Activated CD4-positive, alpha-beta T cell treated with anti-CD3 and anti-CD28 coated beads, Interleukin-2, amount 10 ng/mL, durations not matched to agents 24 days and 14 days (primary cell): Measurements from ENCODE around the gene NRXN3. TPM values are rescaled to one million over a fixed set of nuclear protein-coding genes. Genes with fewer than 3 reads are reported as not detected.

Experiments
- DNase-seq: peaks from one replicate; pipeline ENCODE4 v3.0.0; 2022
- H3K27ac Mint-ChIP-seq: one replicate; pipeline ENCODE4 v1.8.0; 2022; ENCODE audit warnings: mild to moderate bottlenecking, mixed read lengths
- H3K27me3 Mint-ChIP-seq: one replicate; pipeline ENCODE4 v1.8.0; 2022; ENCODE audit warnings: mixed read lengths
- H3K36me3 Mint-ChIP-seq: one replicate; pipeline ENCODE4 v1.8.0; 2022; ENCODE audit warnings: low read depth, mild to moderate bottlenecking, mixed read lengths
- H3K4me1 Mint-ChIP-seq: one replicate; pipeline ENCODE4 v1.8.0; 2021; ENCODE audit warnings: mixed read lengths
- H3K4me3 Mint-ChIP-seq: one replicate; pipeline ENCODE4 v1.8.0; 2022; ENCODE audit warnings: mild to moderate bottlenecking, moderate library complexity, mixed read lengths
- H3K9me3 Mint-ChIP-seq: one replicate; pipeline ENCODE4 v1.8.0; 2021; ENCODE audit warnings: mixed read lengths
- intact Hi-C: fragments of 100-400 bp; cut with micrococcal nuclease; formaldehyde crosslinking; loops from one replicate; pipeline ENCODE4 v1.15.1; 2023
- total RNA-seq: library from RNA; stranded (reverse); gene quantifications from 2 replicates; pipeline ENCODE4 v1.2.3, GENCODE V29; 2022

NRXN3 gene
- total RNA-seq, 1 donor from 2014 or later: not detected

GRCh38 chr14:79573486-79573885, 1403.3 kb downstream of the NRXN3 start:
- H3K9me3 Mint-ChIP-seq: no peaks in the 10 kb centered on the region
- no peak for DNase-seq
- no peaks in the 10 kb centered on the region for H3K36me3 Mint-ChIP-seq
- no peak overlapping the region for H3K27ac Mint-ChIP-seq
- no peaks in the 10 kb centered on the region for H3K4me1 Mint-ChIP-seq
- intact Hi-C loops: no loop called here
- H3K27me3 Mint-ChIP-seq: no peaks in the 10 kb centered on the region
- H3K4me3 Mint-ChIP-seq: no peak overlapping the region

GRCh38 chr14:79575032-79575431, 1404.9 kb downstream of the NRXN3 start:
- DNase-seq: no peak
- intact Hi-C loops: no loop called here
- Mint-ChIP-seq H3K4me3 (no peak overlapping the region), H3K36me3 (no peaks in the 10 kb centered on the region), H3K4me1 (no peaks in the 10 kb centered on the region), H3K27ac (no peak overlapping the region), H3K27me3 (no peaks in the 10 kb centered on the region), H3K9me3 (no peaks in the 10 kb centered on the region)

DNA sequence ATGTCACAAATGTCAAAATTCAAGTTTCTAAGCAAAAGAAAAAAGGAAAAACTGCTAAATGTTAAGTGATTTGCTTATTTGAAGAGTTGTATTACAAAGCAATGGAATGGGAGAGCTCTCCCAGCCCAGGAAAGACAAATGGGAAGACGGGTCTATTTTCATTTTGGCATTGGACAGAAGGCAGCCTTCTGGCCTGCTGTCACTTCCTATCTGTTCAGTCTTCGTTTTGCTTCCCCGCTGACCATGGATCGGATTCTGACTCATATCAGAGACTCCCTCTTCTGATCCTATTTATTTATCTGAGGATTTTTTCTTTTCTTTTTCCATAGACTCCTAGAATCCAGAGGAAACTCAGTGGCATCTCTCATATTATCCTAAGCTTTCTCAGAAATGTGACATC, 1406.3 kb downstream of the NRXN3 start:
- no peak for DNase-seq
- intact Hi-C loops: no loop called here
- no peaks in the 10 kb centered on the region for H3K27me3 Mint-ChIP-seq
- no peaks in the 10 kb centered on the region for H3K36me3 Mint-ChIP-seq
- no peaks in the 10 kb centered on the region for H3K4me1 Mint-ChIP-seq
- H3K4me3 Mint-ChIP-seq: no peak overlapping the region
- no peak overlapping the region for H3K27ac Mint-ChIP-seq
- no peaks in the 10 kb centered on the region for H3K9me3 Mint-ChIP-seq

GRCh38 chr14:79578470-79578869, 1408.3 kb downstream of the NRXN3 start:
- intact Hi-C loops: no loop called here
- no peak overlapping the region for H3K27ac Mint-ChIP-seq
- no peaks in the 10 kb centered on the region for H3K36me3 Mint-ChIP-seq
- no peak for DNase-seq
- H3K9me3 Mint-ChIP-seq: no peaks in the 10 kb centered on the region
- H3K4me3 Mint-ChIP-seq: no peak overlapping the region
- no peaks in the 10 kb centered on the region for H3K4me1 Mint-ChIP-seq
- H3K27me3 Mint-ChIP-seq: no peaks in the 10 kb centered on the region

GRCh38 chr14:79580414-79580813, 1410.2 kb downstream of the NRXN3 start:
- no peaks in the 10 kb centered on the region for H3K36me3 Mint-ChIP-seq
- no peak overlapping the region for H3K4me3 Mint-ChIP-seq
- H3K9me3 Mint-ChIP-seq: no peaks in the 10 kb centered on the region
- intact Hi-C loops: no loop called here
- H3K27ac Mint-ChIP-seq: no peak overlapping the region
- DNase-seq: no peak
- H3K4me1 Mint-ChIP-seq: no peaks in the 10 kb centered on the region
- H3K27me3 Mint-ChIP-seq: no peaks in the 10 kb centered on the region

GRCh38 chr14:79580906-79581305, 1410.7 kb downstream of the NRXN3 start:
- no peaks in the 10 kb centered on the region for H3K9me3 Mint-ChIP-seq
- no peaks in the 10 kb centered on the region for H3K36me3 Mint-ChIP-seq
- intact Hi-C loops: no loop called here
- no peak for DNase-seq
- no peaks in the 10 kb centered on the region for H3K27me3 Mint-ChIP-seq
- no peak overlapping the region for H3K27ac Mint-ChIP-seq
- no peak overlapping the region for H3K4me3 Mint-ChIP-seq
- no peaks in the 10 kb centered on the region for H3K4me1 Mint-ChIP-seq

DNA sequence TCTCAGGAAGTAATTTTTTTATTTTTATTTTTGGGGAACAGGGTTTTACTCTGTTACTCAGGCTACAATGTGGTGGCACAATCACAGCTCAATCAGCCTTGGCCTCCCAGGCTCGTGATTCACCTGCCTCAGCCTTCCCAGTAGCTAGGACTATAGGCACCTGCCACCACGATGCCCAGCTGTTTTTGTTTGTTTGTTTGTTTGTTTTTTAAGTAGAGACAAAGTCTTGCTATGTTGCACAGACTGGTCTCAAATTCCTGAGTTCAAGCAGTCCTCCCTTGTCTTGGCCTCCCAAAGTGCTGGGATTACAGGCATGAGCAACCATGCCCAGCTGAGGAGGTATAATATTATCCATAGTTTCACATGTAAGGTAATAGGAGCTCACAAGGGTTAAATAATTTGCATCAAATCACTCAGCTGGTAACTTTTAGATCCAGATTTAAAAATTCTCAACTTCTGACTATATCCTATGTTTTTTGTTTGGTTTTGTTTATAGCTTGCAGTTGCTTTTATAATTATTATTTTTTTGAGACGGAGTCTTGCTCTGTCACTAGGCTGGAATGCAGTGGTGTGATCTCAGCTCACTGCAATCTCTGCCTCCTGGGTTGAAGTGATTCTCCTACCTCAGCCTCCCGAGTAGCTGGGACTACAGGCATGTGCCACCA, 1411.9 kb downstream of the NRXN3 start:
- intact Hi-C loops: no loop called here
- no peaks in the 10 kb centered on the region for H3K9me3 Mint-ChIP-seq
- DNase-seq: no peak
- no peaks in the 10 kb centered on the region for H3K36me3 Mint-ChIP-seq
- H3K4me1 Mint-ChIP-seq: no peaks in the 10 kb centered on the region
- H3K27ac Mint-ChIP-seq: no peak overlapping the region
- H3K4me3 Mint-ChIP-seq: no peak overlapping the region
- H3K27me3 Mint-ChIP-seq: no peaks in the 10 kb centered on the region

DNA sequence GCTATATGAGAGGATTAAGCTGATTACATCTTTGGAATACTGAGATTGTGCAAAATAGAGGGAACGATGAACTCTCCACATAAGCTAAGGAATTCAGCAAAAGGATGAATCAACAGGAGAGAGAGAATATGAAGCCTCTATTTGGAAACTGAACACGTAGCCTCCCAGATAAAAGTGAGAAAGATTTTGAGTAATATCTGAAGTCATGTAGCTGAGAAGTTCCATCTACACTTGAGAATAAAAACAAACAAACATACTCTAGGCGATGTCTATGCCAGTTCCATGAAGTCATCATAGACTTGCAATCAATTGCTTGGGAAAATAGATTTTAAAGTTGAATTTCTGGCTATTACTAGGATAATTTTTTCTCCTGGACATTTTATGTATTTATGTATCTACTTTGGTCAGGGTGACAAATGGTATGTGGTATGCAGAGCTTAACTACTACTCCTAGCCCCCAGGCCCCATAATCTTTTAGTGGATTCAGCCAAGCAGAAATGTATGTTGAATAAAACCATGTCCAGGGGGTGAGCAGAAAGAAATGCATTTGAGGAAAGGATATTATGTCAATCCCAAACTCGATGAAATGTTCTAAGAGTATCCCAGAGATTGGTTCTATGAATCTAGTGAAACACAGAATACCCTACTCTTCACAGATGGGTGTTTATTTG, 1413.7 kb downstream of the NRXN3 start:
- Mint-ChIP-seq H3K9me3 (no peaks in the 10 kb centered on the region), H3K36me3 (no peaks in the 10 kb centered on the region), H3K27me3 (no peaks in the 10 kb centered on the region), H3K27ac (no peak overlapping the region), H3K4me1 (no peaks in the 10 kb centered on the region), H3K4me3 (no peak overlapping the region)
- intact Hi-C loops: no loop called here
- no peak for DNase-seq

DNA sequence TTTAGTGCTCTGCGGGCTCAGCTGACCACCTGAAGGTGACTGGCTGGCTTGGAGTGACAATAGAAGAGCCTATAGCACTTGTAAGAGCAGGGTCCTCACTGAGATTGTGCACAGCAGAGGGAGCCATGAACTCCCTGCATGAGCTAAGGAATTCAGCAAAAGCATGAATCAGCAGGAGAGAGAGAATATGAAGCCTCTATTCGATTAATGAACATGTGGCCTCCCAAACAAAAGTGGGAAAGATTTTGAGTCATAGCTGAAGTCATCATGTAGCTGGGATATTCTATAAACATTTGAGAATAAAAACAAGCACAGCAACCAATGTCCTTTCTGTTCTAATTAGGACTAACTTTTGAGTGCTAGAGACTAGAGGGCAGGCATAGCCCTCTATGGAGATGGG, 1414.5 kb downstream of the NRXN3 start:
- DNase-seq: no peak
- no peaks in the 10 kb centered on the region for H3K36me3 Mint-ChIP-seq
- no peaks in the 10 kb centered on the region for H3K27me3 Mint-ChIP-seq
- intact Hi-C loops: no loop called here
- H3K4me1 Mint-ChIP-seq: no peaks in the 10 kb centered on the region
- no peaks in the 10 kb centered on the region for H3K9me3 Mint-ChIP-seq
- H3K4me3 Mint-ChIP-seq: no peak overlapping the region
- H3K27ac Mint-ChIP-seq: no peak overlapping the region

DNA sequence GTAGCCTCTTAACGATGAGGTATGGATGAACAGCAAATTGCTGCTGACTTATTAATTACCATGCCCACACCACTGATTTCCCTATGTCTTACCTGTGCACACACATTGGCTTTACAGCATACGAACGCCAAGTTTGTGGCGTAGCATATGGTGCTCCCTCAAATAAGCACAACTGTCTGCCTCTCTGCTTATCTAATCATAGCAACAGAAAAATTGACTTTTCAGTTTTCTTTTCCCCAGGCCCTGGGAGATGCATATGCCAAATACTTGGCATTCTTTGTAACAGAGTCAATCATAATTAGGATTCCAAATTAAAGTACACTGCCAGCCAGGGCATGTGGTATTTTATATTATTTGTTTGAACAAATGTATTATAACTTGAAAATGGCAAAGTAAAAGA, 1415.7 kb downstream of the NRXN3 start:
- intact Hi-C loops: no loop called here
- Mint-ChIP-seq H3K4me3 (no peak overlapping the region), H3K27me3 (no peaks in the 10 kb centered on the region), H3K27ac (no peak overlapping the region), H3K36me3 (no peaks in the 10 kb centered on the region), H3K9me3 (peaks cover 3% of the 10 kb centered on the region), H3K4me1 (no peaks in the 10 kb centered on the region)
- no peak for DNase-seq

DNA sequence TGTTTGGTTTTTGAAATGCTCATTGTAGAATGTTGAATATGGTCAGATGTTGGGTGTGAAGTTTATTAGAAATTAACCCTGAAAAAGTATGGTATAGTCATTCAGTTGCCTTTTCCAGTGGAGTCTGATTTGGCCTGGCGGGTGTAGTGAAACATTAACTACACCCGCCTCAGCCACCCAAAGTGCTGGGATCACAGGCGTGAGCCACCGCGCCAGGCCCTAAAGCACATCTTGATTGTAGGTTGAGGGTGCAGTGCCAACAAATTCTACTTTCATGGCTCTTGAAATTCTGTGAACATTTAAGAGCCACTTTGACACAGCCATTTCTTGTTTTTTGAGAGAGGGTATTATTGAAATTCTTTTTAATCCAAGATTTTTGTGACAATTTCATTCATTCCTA, 1416.2 kb downstream of the NRXN3 start:
- Mint-ChIP-seq H3K4me3 (no peak overlapping the region), H3K27me3 (no peaks in the 10 kb centered on the region), H3K36me3 (no peaks in the 10 kb centered on the region), H3K27ac (no peak overlapping the region), H3K9me3 (peaks cover 3% of the 10 kb centered on the region), H3K4me1 (no peaks in the 10 kb centered on the region)
- intact Hi-C loops: no loop called here
- DNase-seq: no peak

DNA sequence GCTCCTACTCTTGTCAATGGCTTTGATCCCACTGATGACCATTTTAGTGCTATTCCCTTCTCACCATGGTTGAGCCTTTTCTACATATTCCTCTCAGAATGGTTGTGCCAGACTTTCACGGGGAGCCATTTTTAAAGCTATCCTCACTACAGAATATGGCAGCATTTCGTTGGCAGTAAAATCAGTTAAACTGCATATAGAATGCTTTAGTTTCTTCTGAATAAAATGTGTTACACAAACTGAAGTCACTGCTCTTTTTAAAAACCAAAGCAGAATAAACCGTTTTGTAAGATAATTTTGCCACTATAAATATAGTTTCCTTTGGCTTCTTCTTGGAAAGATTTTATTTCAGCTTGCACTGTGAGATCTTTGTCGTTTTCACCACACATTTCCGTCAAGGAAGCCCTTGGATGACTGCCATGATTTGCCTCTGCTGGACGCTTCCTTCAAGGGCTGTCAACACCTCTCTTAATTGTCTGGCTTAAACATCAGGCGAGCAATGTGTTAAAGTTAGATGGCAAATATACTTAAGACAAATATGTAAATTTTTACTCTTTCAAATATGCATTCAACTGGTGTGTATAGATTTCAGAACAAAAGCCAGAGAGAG, 1416.9 kb downstream of the NRXN3 start:
- intact Hi-C loops: no loop called here
- Mint-ChIP-seq H3K4me1 (no peaks in the 10 kb centered on the region), H3K27ac (no peak overlapping the region), H3K9me3 (peaks cover 3% of the 10 kb centered on the region), H3K27me3 (no peaks in the 10 kb centered on the region), H3K36me3 (no peaks in the 10 kb centered on the region), H3K4me3 (no peak overlapping the region)
- no peak for DNase-seq

DNA sequence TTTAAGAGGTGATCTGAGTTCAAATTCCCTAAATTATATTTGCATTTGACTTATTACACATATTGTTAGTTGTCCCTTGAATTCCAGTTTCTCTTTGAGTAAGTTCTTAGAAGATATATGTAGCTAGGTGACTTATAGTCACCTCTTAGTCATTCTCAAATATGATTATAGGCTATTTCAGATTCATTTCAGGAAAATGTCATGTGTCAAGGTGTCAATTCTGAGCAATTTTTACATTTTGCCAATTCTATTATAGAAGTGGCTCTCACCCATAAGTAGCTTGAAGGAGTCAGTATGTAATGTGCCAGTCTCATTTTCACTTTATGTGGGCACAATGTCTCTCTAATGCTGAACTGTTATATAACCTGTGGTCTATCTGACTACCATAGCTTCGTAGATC, 1417.7 kb downstream of the NRXN3 start:
- Mint-ChIP-seq H3K9me3 (peaks cover 3% of the 10 kb centered on the region), H3K27ac (no peak overlapping the region), H3K4me3 (no peak overlapping the region), H3K27me3 (no peaks in the 10 kb centered on the region), H3K36me3 (no peaks in the 10 kb centered on the region), H3K4me1 (no peaks in the 10 kb centered on the region)
- DNase-seq: no peak
- intact Hi-C loops: no loop called here

- H3K36me3 Mint-ChIP-seq: no peaks in the 10 kb centered on the region
- H3K9me3 Mint-ChIP-seq: peaks cover 3% of the 10 kb centered on the region
- H3K27ac Mint-ChIP-seq: no peak overlapping the region
- H3K4me1 Mint-ChIP-seq: no peaks in the 10 kb centered on the region
- intact Hi-C loops: no loop called here
- H3K4me3 Mint-ChIP-seq: no peak overlapping the region
- H3K27me3 Mint-ChIP-seq: no peaks in the 10 kb centered on the region
- DNase-seq: no peak
Measured at GRCh38 chr14:79588398-79588797, 1418.2 kb downstream of the NRXN3 start.
